ENCODE results near the gene HSD17B11.
"Not testable (repeated sequence)": the region's sequence is repeated elsewhere in the genome, so short reads cannot be mapped to it uniquely, and the experiment has no call there.

Gene HSD17B11

GRCh38 chr4:87392183-87392582 is 1.2 kb upstream of the HSD17B11 start:
- TF ChIP-seq POLR2AphosphoS5 (IDR thresholded peaks at IDR 0.05; ENCODE audit: borderline replicate concordance, low read depth, low read length), result no peak
- no peak for TF ChIP-seq EZH2 (IDR thresholded peaks at IDR 0.05)
- TF ChIP-seq FOXP2 (optimal IDR thresholded peaks at IDR 0.05; ENCODE audit: control extremely low read depth, extremely low read length, insufficient read depth), result no peak
- DNase-seq (ENCODE audit: low read depth, low spot score), result no peak
- H3K9ac ChIP-seq (ENCODE audit: insufficient read length), result no peak overlapping the region
- H3K4me3 ChIP-seq, result no peak overlapping the region
- 0 out of 2 replicates have a peak, but pooled peaks cover 3% of the 10 kb centered on the region for H3K36me3 ChIP-seq (ENCODE audit: insufficient read depth, low read length)
- H3K9me3 ChIP-seq (ENCODE audit: low read depth, low read length), result no peaks in the 10 kb centered on the region
- H3K27ac ChIP-seq, result no peak overlapping the region

- peak overlapping the region; percentile 77 for H3K27ac ChIP-seq
- peak overlapping the region; percentile 90 for H3K9ac ChIP-seq (ENCODE audit: insufficient read length)
- H3K4me3 ChIP-seq, result peak overlapping the region; percentile 95
These were observed 627 bp upstream of the HSD17B11 start for GRCh38 chr4:87391576-87392054.

GRCh38 chr4:87390551-87390890 is 467 bp downstream of the HSD17B11 start:
- DNase-seq (ENCODE audit: low read depth, low spot score), result no peak
- TF ChIP-seq FOXP2 (optimal IDR thresholded peaks at IDR 0.05; ENCODE audit: control extremely low read depth, extremely low read length, insufficient read depth), result no peak
- TF ChIP-seq POLR2AphosphoS5 (IDR thresholded peaks at IDR 0.05; ENCODE audit: borderline replicate concordance, low read depth, low read length), result no peak
- TF ChIP-seq EZH2 (IDR thresholded peaks at IDR 0.05), result no peak
- H3K36me3 ChIP-seq (ENCODE audit: insufficient read depth, low read length), result 0 out of 2 replicates have a peak, but pooled peaks cover 3% of the 10 kb centered on the region

More at GRCh38 chr4:87391576-87392054, 627 bp upstream of the HSD17B11 start:
- DNase-seq (ENCODE audit: low read depth, low spot score), result no peak
- Histone ChIP-seq H3K9me3 (ENCODE audit: low read depth, low read length) (no peaks in the 10 kb centered on the region), H3K36me3 (ENCODE audit: insufficient read depth, low read length) (0 out of 2 replicates have a peak, but pooled peaks cover 3% of the 10 kb centered on the region)
- TF ChIP-seq EZH2 (IDR thresholded peaks at IDR 0.05), result no peak
- TF ChIP-seq FOXP2 (optimal IDR thresholded peaks at IDR 0.05; ENCODE audit: control extremely low read depth, extremely low read length, insufficient read depth), result no peak
- TF ChIP-seq POLR2AphosphoS5 (IDR thresholded peaks at IDR 0.05; ENCODE audit: borderline replicate concordance, low read depth, low read length), result no peak

GRCh38 chr4:87390055-87390454 is 933 bp downstream of the HSD17B11 start:
- H3K27ac ChIP-seq, result not testable (repeated sequence)
- H3K9ac ChIP-seq (ENCODE audit: insufficient read length), result peak overlapping the region; percentile 90
- peak overlapping the region; percentile 95 for H3K4me3 ChIP-seq

More at GRCh38 chr4:87390551-87390890, 467 bp downstream of the HSD17B11 start:
- peak overlapping the region; percentile 90 for H3K9ac ChIP-seq (ENCODE audit: insufficient read length)
- peak overlapping the region; percentile 95 for H3K4me3 ChIP-seq
- H3K27ac ChIP-seq, result peak overlapping the region; percentile 77
- no peaks in the 10 kb centered on the region for H3K9me3 ChIP-seq (ENCODE audit: low read depth, low read length)

GRCh38 chr4:87388901-87389300 is 2.1 kb downstream of the HSD17B11 start:
- no peak overlapping the region for H3K4me3 ChIP-seq
- no peak overlapping the region for H3K27ac ChIP-seq
- no peak for DNase-seq (ENCODE audit: low read depth, low spot score)
- H3K9me3 ChIP-seq (ENCODE audit: low read depth, low read length), result no peaks in the 10 kb centered on the region
- H3K36me3 ChIP-seq (ENCODE audit: insufficient read depth, low read length), result 0 out of 2 replicates have a peak, but pooled peaks cover 6% of the 10 kb centered on the region
- TF ChIP-seq FOXP2 (optimal IDR thresholded peaks at IDR 0.05; ENCODE audit: control extremely low read depth, extremely low read length, insufficient read depth), result no peak
- H3K9ac ChIP-seq (ENCODE audit: insufficient read length), result no peak overlapping the region

More at GRCh38 chr4:87390055-87390454, 933 bp downstream of the HSD17B11 start:
- DNase-seq (ENCODE audit: low read depth, low spot score); H3K36me3 ChIP-seq (ENCODE audit: insufficient read depth, low read length); H3K9me3 ChIP-seq (ENCODE audit: low read depth, low read length): not testable (repeated sequence)

GRCh38 chr4:87387237-87387636 is 3.8 kb downstream of the HSD17B11 start:
- Histone ChIP-seq H3K9me3 (ENCODE audit: low read depth, low read length) (no peaks in the 10 kb centered on the region), H3K9ac (ENCODE audit: insufficient read length) (no peak overlapping the region), H3K36me3 (ENCODE audit: insufficient read depth, low read length) (0 out of 2 replicates have a peak, but pooled peaks cover 6% of the 10 kb centered on the region), H3K4me3 (no peak overlapping the region), H3K27ac (no peak overlapping the region)
- TF ChIP-seq EZH2 (IDR thresholded peaks at IDR 0.05) (no peak), FOXP2 (optimal IDR thresholded peaks at IDR 0.05; ENCODE audit: control extremely low read depth, extremely low read length, insufficient read depth) (no peak), POLR2AphosphoS5 (IDR thresholded peaks at IDR 0.05; ENCODE audit: borderline replicate concordance, low read depth, low read length) (no peak)
- DNase-seq (ENCODE audit: low read depth, low spot score), result no peak

GRCh38 chr4:87384466-87385132 is 6.4 kb downstream of the HSD17B11 start:
- not testable (repeated sequence) for H3K27ac ChIP-seq; H3K36me3 ChIP-seq (ENCODE audit: insufficient read depth, low read length); DNase-seq (ENCODE audit: low read depth, low spot score); H3K4me3 ChIP-seq; H3K9me3 ChIP-seq (ENCODE audit: low read depth, low read length); H3K9ac ChIP-seq (ENCODE audit: insufficient read length)

- Histone ChIP-seq H3K4me3 (no peak overlapping the region), H3K27ac (no peak overlapping the region), H3K36me3 (ENCODE audit: insufficient read depth, low read length) (0 out of 2 replicates have a peak, but pooled peaks cover 2% of the 10 kb centered on the region), H3K9ac (ENCODE audit: insufficient read length) (no peak overlapping the region), H3K9me3 (ENCODE audit: low read depth, low read length) (no peaks in the 10 kb centered on the region)
- no peak for DNase-seq (ENCODE audit: low read depth, low spot score)
- no peak for TF ChIP-seq POLR2AphosphoS5 (IDR thresholded peaks at IDR 0.05; ENCODE audit: borderline replicate concordance, low read depth, low read length)
- no peak for TF ChIP-seq FOXP2 (optimal IDR thresholded peaks at IDR 0.05; ENCODE audit: control extremely low read depth, extremely low read length, insufficient read depth)
- no peak for TF ChIP-seq EZH2 (IDR thresholded peaks at IDR 0.05)
These were observed 8.1 kb downstream of the HSD17B11 start for GRCh38 chr4:87382931-87383330.

- TF ChIP-seq POLR2AphosphoS5 (IDR thresholded peaks at IDR 0.05; ENCODE audit: borderline replicate concordance, low read depth, low read length) (no peak), FOXP2 (optimal IDR thresholded peaks at IDR 0.05; ENCODE audit: control extremely low read depth, extremely low read length, insufficient read depth) (no peak), EZH2 (IDR thresholded peaks at IDR 0.05) (no peak)
- Histone ChIP-seq H3K36me3 (ENCODE audit: insufficient read depth, low read length) (0 out of 2 replicates have a peak, but pooled peaks cover 2% of the 10 kb centered on the region), H3K9ac (ENCODE audit: insufficient read length) (no peak overlapping the region), H3K27ac (no peak overlapping the region), H3K9me3 (ENCODE audit: low read depth, low read length) (no peaks in the 10 kb centered on the region), H3K4me3 (no peak overlapping the region)
- no peak for DNase-seq (ENCODE audit: low read depth, low spot score)
These were observed 8.9 kb downstream of the HSD17B11 start for GRCh38 chr4:87382116-87382515.
